ENCODE data around the gene PCDHGB1.
"Not testable (repeated sequence)": the region's sequence is repeated elsewhere in the genome, so short reads cannot be mapped to it uniquely, and the experiment has no call there.

Gene PCDHGB1

GRCh38 chr5:141349917-141350619, at the start of gene PCDHGB1:
TSS of gene PCDHGB1 (plus strand) at chr5:141350099. CDS start at chr5:141350261, 162 bp downstream.
- DNase-seq: no peak

GRCh38 chr5:141303756-141304155, 46.1 kb upstream of the PCDHGB1 start, which contains the start of gene SLC25A2:
TSS of gene SLC25A2 (minus strand) at chr5:141304049. CDS start at chr5:141303865, 184 bp downstream.
- DNase-seq: no peak

- DNase-seq: no peak
Observed at GRCh38 chr5:141306630-141307029, 43.3 kb upstream of the PCDHGB1 start.

- DNase-seq: no peak
Observed at GRCh38 chr5:141313711-141314110, 36.2 kb upstream of the PCDHGB1 start.

GRCh38 chr5:141316963-141317362, 32.9 kb upstream of the PCDHGB1 start:
- not testable (repeated sequence) for DNase-seq

- DNase-seq: no peak
Observed at GRCh38 chr5:141319202-141319601, 30.7 kb upstream of the PCDHGB1 start.

GRCh38 chr5:141319699-141320098, 30.2 kb upstream of the PCDHGB1 start:
- no peak for DNase-seq

- DNase-seq: peak; percentile 84 to 90
Observed at GRCh38 chr5:141320225-141321169, 29.4 kb upstream of the PCDHGB1 start, which contains the start of gene TAF7. TSS of gene TAF7 (minus strand) at chr5:141320784. CDS start at chr5:141320044, 740 bp downstream.

- no peak for DNase-seq
Observed at GRCh38 chr5:141322261-141322660, 27.6 kb upstream of the PCDHGB1 start.

- peak; percentile 34 to 52 for DNase-seq
Observed at GRCh38 chr5:141326088-141326854, 23.6 kb upstream of the PCDHGB1 start.

GRCh38 chr5:141328231-141328630, 21.7 kb upstream of the PCDHGB1 start:
- no peak for DNase-seq

- no peak for DNase-seq
Observed at GRCh38 chr5:141330299-141331080, 19.4 kb upstream of the PCDHGB1 start, which contains the start of gene PCDHGA1. TSS of gene PCDHGA1 (plus strand) at chr5:141330514.

GRCh38 chr5:141332571-141332970, 17.3 kb upstream of the PCDHGB1 start:
- DNase-seq: not testable (repeated sequence)

- DNase-seq: no peak
Observed at GRCh38 chr5:141338538-141339306, 11.2 kb upstream of the PCDHGB1 start, which contains the start of gene PCDHGA2. TSS of gene PCDHGA2 (plus strand) at chr5:141338760.

- DNase-seq: not testable (repeated sequence)
Observed at GRCh38 chr5:141340781-141341354, 9.0 kb upstream of the PCDHGB1 start.

- no peak for DNase-seq
Observed at GRCh38 chr5:141342773-141343172, 7.1 kb upstream of the PCDHGB1 start.

GRCh38 chr5:141343242-141343952, 6.5 kb upstream of the PCDHGB1 start, which contains the start of gene PCDHGA3:
TSS of gene PCDHGA3 (plus strand) at chr5:141343829. CDS start at chr5:141344034, 205 bp downstream.
- DNase-seq: no peak

- no peak for DNase-seq
Observed at GRCh38 chr5:141343953-141344463, 5.9 kb upstream of the PCDHGB1 start.

- no peak for DNase-seq
Observed at GRCh38 chr5:141345327-141345726, 4.6 kb upstream of the PCDHGB1 start.

Measured in stimulated activated CD4-positive, alpha-beta T cell treated with anti-CD3 and anti-CD28 coated beads, Interleukin-2, amount 100 ng/mL, for 48 hours (primary cell).